Transverse colon (tissue), 4 donors: Measurements from ENCODE around the gene DERA.

Experiments
- CTCF ChIP-seq, 5 experiments: fragments of 200-600 bp in 3 of 5; fragments of 450-650 bp in 2 of 5; sonication (generic) in 3 of 5; IDR thresholded peaks; 1 replicate in 2 of 5; 2 replicates in 3 of 5; pipeline ENCODE4 v1.5.1; 2016 to 2017; ENCODE audit warnings: antibody characterized with exemption in 5 of 5, inconsistent platforms in 3 of 5, mild to moderate bottlenecking in 2 of 5, moderate library complexity in 1 of 5
- POLR2AphosphoS5 ChIP-seq, 3 donors: sonication (generic); formaldehyde crosslinking; IDR thresholded peaks; one replicate each; pipeline ENCODE4 v1.6.1; 2016; ENCODE audit warnings: antibody characterized with exemption in 3 of 3

DNA sequence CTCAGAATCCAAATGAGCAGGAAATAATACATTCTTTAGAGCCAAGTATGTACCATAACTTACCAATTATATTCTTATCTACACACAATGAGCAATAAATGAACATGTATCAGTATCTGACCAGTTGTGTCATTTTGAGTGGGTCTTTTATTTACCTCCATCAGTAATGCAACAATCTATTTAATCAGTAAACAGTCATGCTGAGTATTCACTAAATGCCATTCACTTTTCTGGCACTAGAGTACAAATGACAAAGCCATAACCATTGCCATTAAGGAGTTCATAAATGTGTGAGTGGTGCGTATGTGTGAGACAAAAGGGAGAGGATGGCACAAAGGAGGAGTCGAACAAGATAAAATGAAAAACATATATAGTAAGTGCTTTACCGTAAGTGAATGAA lies 30.4 kb upstream of the DERA start:
- TF ChIP-seq CTCF (IDR thresholded peaks at IDR 0.05), result no peak
- no peak for TF ChIP-seq POLR2AphosphoS5 (IDR thresholded peaks at IDR 0.05)
